H1 (cell line): ENCODE data around the gene ACSL3. TPM values are rescaled to one million over a fixed set of nuclear protein-coding genes. Genes with fewer than 3 reads are reported as not detected.

Source experiments
- CTCF ChIA-PET: fragments of 300-600 bp; sonication (Branson Sonifier 250); formaldehyde crosslinking; loops from one replicate; lab custom pipeline; 2021; ENCODE audit not compliant: partially characterized antibody; lab: Charles Lee
- POLR2A ChIA-PET: fragments of 300-600 bp; sonication (Branson Sonifier 250); formaldehyde crosslinking; loops from one replicate; lab custom pipeline; 2021; ENCODE audit warnings: inconsistent platforms; ENCODE audit not compliant: partially characterized antibody; lab: Charles Lee
- DNase-seq, 2 experiments: peaks; one replicate each; pipeline versions ENCODE4 v3.0.0 to v3.0.0-alpha.2; 2010 to 2022; ENCODE audit warnings: low spot score in 2 of 2, low read depth in 1 of 2, mixed read lengths in 1 of 2
- FAIRE-seq: peaks from 2 replicates; lab custom pipeline; 2011; peaks lifted over from hg19 to GRCh38; lab: Jason Lieb, UNC
- H2AFZ ChIP-seq: 2 replicates; pipeline ENCODE4 v1.8.1; 2012; ENCODE audit warnings: low read length, inconsistent platforms
- H2AK5ac ChIP-seq: 2 replicates; pipeline ENCODE4 v1.6.1; 2013; ENCODE audit warnings: low read depth, low read length
- H2BK120ac ChIP-seq: replicated peaks from 2 replicates; pipeline ENCODE3; 2013; ENCODE audit warnings: low read depth, low read length, inconsistent platforms
- H2BK12ac ChIP-seq: 2 replicates; pipeline ENCODE4 v1.6.1; 2013; ENCODE audit warnings: low read depth, low read length
- H2BK15ac ChIP-seq: 2 replicates; pipeline ENCODE4 v1.6.1; 2013; ENCODE audit warnings: low read length
- H2BK20ac ChIP-seq: 2 replicates; pipeline ENCODE4 v1.6.1; 2013; ENCODE audit warnings: low read length
- H2BK5ac ChIP-seq: 2 replicates; pipeline ENCODE4 v1.6.1; 2013; ENCODE audit warnings: low read depth, low read length
- H3K14ac ChIP-seq: 2 replicates; pipeline ENCODE4 v1.6.1; 2013; ENCODE audit warnings: inconsistent platforms; ENCODE audit not compliant: insufficient read length
- H3K18ac ChIP-seq: 2 replicates; pipeline ENCODE4 v1.6.1; 2013; ENCODE audit warnings: low read length; ENCODE audit errors: extremely low read depth
- H3K23ac ChIP-seq: 2 replicates; pipeline ENCODE4 v1.6.1; 2013; ENCODE audit warnings: inconsistent platforms; ENCODE audit not compliant: insufficient read length
- H3K23me2 ChIP-seq: 2 replicates; pipeline ENCODE4 v1.6.1; 2013; ENCODE audit warnings: low read depth, low read length
- H3K27ac ChIP-seq: 2 replicates; pipeline ENCODE4 v1.6.1; 2011; ENCODE audit warnings: low read depth, low read length, inconsistent platforms
- H3K27me3 ChIP-seq, 4 experiments: replicated peaks in 1 of 4; 1 replicate in 1 of 4; 2 replicates in 3 of 4; pipeline versions ENCODE4 v1.6.1 to v1.8.1; 2011 to 2013; ENCODE audit warnings: low read length in 3 of 4, mild to moderate bottlenecking in 3 of 4, inconsistent platforms in 2 of 4, mixed read lengths in 2 of 4, moderate library complexity in 1 of 4; ENCODE audit not compliant: control insufficient read depth in 3 of 4, insufficient read depth in 3 of 4; ENCODE audit errors: extremely low read depth in 1 of 4
- H3K36me3 ChIP-seq, 4 experiments: 2 replicates each; pipeline versions ENCODE4 v1.6.1 to v1.8.1; 2011 to 2013; ENCODE audit warnings: mild to moderate bottlenecking in 4 of 4, low read length in 3 of 4, moderate library complexity in 2 of 4, control low read depth in 1 of 4, inconsistent platforms in 1 of 4; ENCODE audit not compliant: insufficient read depth in 4 of 4, control insufficient read depth in 2 of 4
- H3K4ac ChIP-seq: replicated peaks from 2 replicates; pipeline ENCODE3; 2013; ENCODE audit warnings: low read length, low read depth, mixed read lengths, inconsistent platforms; ENCODE audit not compliant: insufficient read length
- H3K4me1 ChIP-seq, 4 experiments: replicated peaks in 1 of 4; 1 replicate in 1 of 4; 2 replicates in 3 of 4; pipeline versions ENCODE4 v1.6.1 to v1.8.1; 2011 to 2013; ENCODE audit warnings: low read length in 3 of 4, inconsistent platforms in 2 of 4, mixed read lengths in 1 of 4; ENCODE audit not compliant: insufficient read depth in 4 of 4, control insufficient read depth in 3 of 4
- H3K4me2 ChIP-seq, 2 experiments: 2 replicates each; pipeline versions ENCODE4 v1.6.1 to v1.8.1; 2011 to 2013; ENCODE audit warnings: low read depth in 2 of 2, low read length in 2 of 2, control low read depth in 1 of 2, inconsistent platforms in 1 of 2, mild to moderate bottlenecking in 1 of 2; ENCODE audit not compliant: insufficient read depth in 1 of 2
- H3K4me3 ChIP-seq, 4 experiments: fragments of 200-600, 300-600 bp in 1 of 4; sonication (generic), shearing (Covaris generic), sonication (Bioruptor Twin) in 1 of 4; 2 replicates each; pipeline versions ENCODE4 v1.5.1 to v1.8.1; 2011 to 2016; ENCODE audit warnings: low read length in 4 of 4, low read depth in 3 of 4, control low read depth in 2 of 4, inconsistent platforms in 2 of 4, mild to moderate bottlenecking in 2 of 4, mixed read lengths in 1 of 4, moderate library complexity in 1 of 4; ENCODE audit not compliant: insufficient read depth in 2 of 4; ENCODE audit errors: extremely low read depth in 1 of 4
- H3K56ac ChIP-seq: replicated peaks from 2 replicates; pipeline ENCODE3; 2013; ENCODE audit warnings: low read depth, mild to moderate bottlenecking, mixed read lengths, low read length, inconsistent platforms; ENCODE audit not compliant: insufficient read length
- H3K79me1 ChIP-seq: 2 replicates; pipeline ENCODE4 v1.6.1; 2013; ENCODE audit warnings: low read depth, low read length, control low read depth
- H3K79me2 ChIP-seq, 2 experiments: 2 replicates each; pipeline versions ENCODE4 v1.6.1 to v1.8.1; 2012 to 2013; ENCODE audit warnings: low read length in 2 of 2, mild to moderate bottlenecking in 2 of 2, inconsistent platforms in 1 of 2; ENCODE audit not compliant: insufficient read depth in 2 of 2, control insufficient read depth in 1 of 2
- H3K9ac ChIP-seq, 4 experiments: replicated peaks in 1 of 4; 1 replicate in 1 of 4; 2 replicates in 3 of 4; pipeline versions ENCODE4 v1.6.1 to v1.8.1; 2011 to 2013; ENCODE audit warnings: low read depth in 3 of 4, low read length in 3 of 4, control low read depth in 2 of 4, mild to moderate bottlenecking in 2 of 4, moderate library complexity in 2 of 4, inconsistent platforms in 1 of 4; ENCODE audit errors: extremely low read depth in 1 of 4
- H3K9me3 ChIP-seq, 2 experiments: 2 replicates each; pipeline versions ENCODE4 v1.6.1 to v1.8.1; 2012 to 2013; ENCODE audit warnings: mild to moderate bottlenecking in 2 of 2, moderate library complexity in 2 of 2, control low read depth in 1 of 2, inconsistent platforms in 1 of 2, low read depth in 1 of 2, low read length in 1 of 2, mixed read lengths in 1 of 2; ENCODE audit not compliant: insufficient read depth in 2 of 2
- H4K20me1 ChIP-seq, 2 experiments: replicated peaks in 1 of 2; 2 replicates each; pipeline versions ENCODE3 to v1.8.1; 2011 to 2013; ENCODE audit warnings: inconsistent platforms in 2 of 2, low read length in 2 of 2, mild to moderate bottlenecking in 1 of 2; ENCODE audit not compliant: insufficient read depth in 2 of 2, control insufficient read depth in 1 of 2
- H4K5ac ChIP-seq: 2 replicates; pipeline ENCODE4 v1.6.1; 2013; ENCODE audit warnings: low read length, low read depth, mixed read lengths, inconsistent platforms; ENCODE audit not compliant: insufficient read length
- H4K8ac ChIP-seq: 2 replicates; pipeline ENCODE4 v1.8.0; 2013; ENCODE audit warnings: mild to moderate bottlenecking, moderate library complexity, low read length, inconsistent platforms; ENCODE audit not compliant: insufficient read depth; ENCODE audit errors: extremely low read depth
- H4K91ac ChIP-seq: replicated peaks from 2 replicates; pipeline ENCODE3; 2013; ENCODE audit warnings: low read length, mixed read lengths, inconsistent platforms; ENCODE audit not compliant: insufficient read length
- FOSL1 ChIP-seq: IDR thresholded peaks from 2 replicates; pipeline ENCODE4 v1.6.1; 2011; ENCODE audit warnings: mild to moderate bottlenecking, low read depth, low read length, moderate library complexity; ENCODE audit not compliant: insufficient read depth
- GABPA ChIP-seq: IDR thresholded peaks from 2 replicates; pipeline ENCODE4 v1.6.1; 2011; ENCODE audit warnings: mild to moderate bottlenecking, low read length, moderate library complexity, borderline replicate concordance; ENCODE audit not compliant: insufficient read depth
- JUND ChIP-seq: IDR thresholded peaks from 2 replicates; pipeline ENCODE4 v1.6.1; 2011; ENCODE audit warnings: mild to moderate bottlenecking, improper control_type of control experiment, low read length
- RFX5 ChIP-seq: IDR thresholded peaks from 2 replicates; pipeline ENCODE4 v1.6.1; 2011; ENCODE audit warnings: low read depth, low read length, improper control_type of control experiment, borderline replicate concordance
- SIX5 ChIP-seq: IDR thresholded peaks from 2 replicates; pipeline ENCODE4 v1.6.1; 2011; ENCODE audit warnings: mild to moderate bottlenecking, low read depth, low read length
- SRF ChIP-seq: IDR thresholded peaks from 2 replicates; pipeline ENCODE4 v1.6.1; 2011; ENCODE audit warnings: mild to moderate bottlenecking, low read depth, low read length, moderate library complexity
- whole genome bisulfite sequencing, 2 experiments: shearing (Covaris generic) in 1 of 2; methylation state at CpG; one replicate each; pipeline versions ENCODE4 v1.1.6 to v1.1.7; 2013 to 2015; ENCODE audit warnings: low lambda C conversion rate in 2 of 2, mixed read lengths in 2 of 2, inconsistent platforms in 1 of 2, low coverage in 1 of 2, missing lambda C conversion rate in 1 of 2; ENCODE audit not compliant: insufficient replicate concordance in 2 of 2, insufficient coverage in 1 of 2, insufficient read length in 1 of 2; ENCODE audit errors: extremely low coverage in 1 of 2, missing lambda C conversion rate in 1 of 2; 5-methylcytosine and 5-hydroxymethylcytosine counted together
- polyA plus RNA-seq, 7 experiments: library from polyadenylated mRNA; depleted of rRNA in 3 of 7; stranded (reverse) in 5 of 7; unstranded in 2 of 7; fragments of >200 nt in 5 of 7; fragments of 200-250 nt in 2 of 7; gene quantifications; 1 replicate in 5 of 7; 2 replicates in 1 of 7; 4 replicates in 1 of 7; pipeline versions ENCODE4 v1.2.1 to v1.2.3, GENCODE V29; 2011 to 2013; ENCODE audit warnings: missing spikeins in 2 of 7, mixed read lengths in 2 of 7
- total RNA-seq: library from RNA; stranded (reverse); fragmentation: NEBNext Ultra II Directional; extraction: Animal tissue kit (Norgen Biotek cat#: 25700); gene quantifications from 2 replicates; pipeline ENCODE4 v1.2.1, GENCODE V29; 2021
- TF ChIP-seq, protein P1 (sequence below): IDR thresholded peaks from 2 replicates; pipeline ENCODE4 v1.6.1; 2012; ENCODE audit warnings: inconsistent platforms

ACSL3 gene
- total and polyA plus RNA-seq, 2 of the 8 experiments (the other 6 are each of a cell fraction or from before 2014, with no cell fraction given): 37.5 to 98.1 TPM

DNA sequence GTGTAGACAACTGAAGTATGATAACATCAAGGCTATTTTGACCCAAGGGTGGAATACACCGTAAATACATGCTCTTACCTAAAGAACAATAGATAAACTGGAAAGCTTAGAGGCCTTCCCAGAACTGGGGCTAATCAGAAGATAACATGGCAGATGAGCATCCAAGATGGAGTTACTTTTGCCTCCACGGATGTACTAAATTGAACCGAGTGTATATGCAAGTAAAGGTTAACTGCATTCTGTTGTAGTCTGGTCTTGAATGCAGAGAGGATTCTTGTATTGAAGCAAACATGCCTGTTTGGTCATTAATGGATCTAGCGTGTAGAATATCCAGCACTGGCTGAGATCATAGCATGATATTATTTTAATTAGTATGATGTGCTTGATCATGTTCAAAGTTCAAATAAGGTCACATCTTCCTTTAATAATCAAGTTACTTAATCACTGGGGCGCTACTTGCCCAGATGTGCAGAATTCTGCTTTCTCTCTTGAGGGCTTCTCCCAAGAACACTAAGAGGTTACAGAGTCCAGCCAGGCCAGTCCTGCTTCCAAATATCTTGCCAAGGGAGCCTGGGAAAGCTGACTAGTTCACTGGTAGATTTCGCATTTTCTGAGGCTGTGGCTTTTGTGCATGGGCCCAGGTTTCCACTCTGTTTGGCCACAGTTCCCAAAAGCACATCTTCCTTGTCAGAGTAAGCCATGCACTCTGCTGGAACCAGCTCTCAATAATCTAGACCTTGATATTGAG lies 37.5 kb upstream of the ACSL3 start:
- no peak overlapping the region for H3K4me2 ChIP-seq
- H2AK5ac ChIP-seq: no peak overlapping the region
- peak overlapping the region; percentile 3; the same call in 1 of the 2 replicates for H2AFZ ChIP-seq
- H3K14ac ChIP-seq: no peak overlapping the region
- TF ChIP-seq, protein P1, sequence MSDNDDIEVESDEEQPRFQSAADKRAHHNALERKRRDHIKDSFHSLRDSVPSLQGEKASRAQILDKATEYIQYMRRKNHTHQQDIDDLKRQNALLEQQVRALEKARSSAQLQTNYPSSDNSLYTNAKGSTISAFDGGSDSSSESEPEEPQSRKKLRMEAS: no peak
- no peak for TF ChIP-seq JUND
- TF ChIP-seq SRF: no peak
- TF ChIP-seq SIX5: no peak
- no peak for TF ChIP-seq RFX5
- TF ChIP-seq FOSL1: no peak
- TF ChIP-seq GABPA: no peak
- H3K27me3 ChIP-seq: no peaks in the 10 kb centered on the region
- no peak overlapping the region for H4K8ac ChIP-seq
- no peak overlapping the region for H2BK20ac ChIP-seq
- DNase-seq: no peak
- no peak overlapping the region for H3K18ac ChIP-seq
- H3K56ac ChIP-seq: no peak overlapping the region
- H2BK5ac ChIP-seq: no peak overlapping the region
- no peak overlapping the region for H2BK120ac ChIP-seq
- H3K4me1 ChIP-seq: no peaks in the 10 kb centered on the region
- no peak overlapping the region for H2BK15ac ChIP-seq
- H3K23me2 ChIP-seq: no peaks in the 10 kb centered on the region
- H4K5ac ChIP-seq: no peak overlapping the region
- ChIA-PET POLR2A (interaction anchor here (0.7 to 1.1 kb wide), 2 partner anchors 38 to 96 kb away, joined by 3 to 4 read pairs; no protein-coding TSS in a partner anchor), CTCF (interaction anchor here (1.6 kb wide), 1 partner anchor 26 kb away, joined by 4 read pairs; no protein-coding TSS in a partner anchor)
- no peak overlapping the region for H2BK12ac ChIP-seq
- H3K79me2 ChIP-seq: no peaks in the 10 kb centered on the region
- no peaks in the 10 kb centered on the region for H4K20me1 ChIP-seq
- no peak overlapping the region for H3K4me3 ChIP-seq
- WGBS, 2 experiments: 94% methylated on average over 6 of the region's 6 CpGs; no CpG with 5 or more reads in 1 of the 2 experiments
- no peak for FAIRE-seq
- H3K79me1 ChIP-seq: no peaks in the 10 kb centered on the region
- no peaks in the 10 kb centered on the region for H3K36me3 ChIP-seq
- H3K9ac ChIP-seq: no peak overlapping the region
- H3K9me3 ChIP-seq: no peaks in the 10 kb centered on the region
- no peak overlapping the region for H3K27ac ChIP-seq
- no peak overlapping the region for H3K23ac ChIP-seq
- H4K91ac ChIP-seq: no peak overlapping the region
- H3K4ac ChIP-seq: no peak overlapping the region
